Measurements from ENCODE around the gene MYLK.

MYLK gene

DNA sequence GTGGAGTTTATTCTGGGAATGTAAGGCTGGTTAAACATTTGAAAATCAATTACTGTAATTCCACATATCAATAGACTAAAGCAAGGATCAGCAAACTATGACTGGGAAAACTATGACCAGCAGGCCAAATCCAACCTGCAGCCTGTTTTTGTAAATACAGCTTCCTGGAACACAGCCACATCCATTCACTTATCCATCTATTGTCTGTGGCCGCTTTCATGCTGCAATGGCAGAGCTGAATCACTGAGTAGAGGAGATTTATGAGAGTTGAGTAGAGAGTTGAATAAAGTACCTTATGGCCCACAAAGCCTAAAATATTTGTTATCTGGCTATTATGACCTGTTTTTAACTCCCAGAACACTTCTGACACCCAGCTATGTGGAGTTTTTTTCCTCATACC, 12.2 kb downstream of the MYLK start:
- DNase-seq: no peak

DNA sequence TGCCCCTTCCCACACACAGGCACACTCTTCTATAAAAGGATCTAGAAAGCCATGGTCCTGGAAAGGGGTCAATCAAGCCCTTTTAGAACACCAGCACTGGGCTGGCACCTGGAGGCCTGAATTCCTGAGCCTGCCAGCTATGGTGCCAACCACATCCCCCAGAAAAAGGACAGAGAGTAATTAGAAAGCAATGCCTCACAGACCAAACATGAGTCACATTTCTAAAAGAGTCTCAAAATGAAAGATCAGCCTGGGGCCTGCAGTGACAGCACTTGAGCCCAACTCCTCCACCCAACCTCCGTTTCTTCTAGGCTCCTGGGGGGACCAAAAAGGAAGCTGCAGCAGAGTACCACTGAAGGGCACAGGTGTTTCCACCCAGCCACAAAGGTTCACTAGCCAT, 14.1 kb downstream of the MYLK start:
- no peak for DNase-seq

DNA sequence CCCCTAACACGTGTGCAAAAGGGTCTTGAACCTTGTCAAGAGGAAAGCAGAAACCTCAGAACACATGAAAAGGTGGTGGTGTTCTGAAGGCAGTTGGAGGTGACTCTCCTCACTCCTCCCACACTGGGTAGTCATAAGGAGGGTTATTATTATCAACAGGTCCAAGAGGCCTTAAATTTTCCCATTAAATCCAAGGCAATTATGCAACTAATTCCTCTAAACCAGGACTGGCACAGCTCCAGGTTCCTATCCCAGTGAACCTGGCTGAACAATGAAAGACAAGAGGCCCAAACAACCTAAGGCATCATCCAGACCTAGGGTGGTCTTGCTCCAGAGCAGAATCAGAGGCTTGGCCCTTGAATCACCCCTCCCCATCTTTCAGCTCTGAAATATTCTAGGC, 15.0 kb downstream of the MYLK start:
- no peak for DNase-seq

DNA sequence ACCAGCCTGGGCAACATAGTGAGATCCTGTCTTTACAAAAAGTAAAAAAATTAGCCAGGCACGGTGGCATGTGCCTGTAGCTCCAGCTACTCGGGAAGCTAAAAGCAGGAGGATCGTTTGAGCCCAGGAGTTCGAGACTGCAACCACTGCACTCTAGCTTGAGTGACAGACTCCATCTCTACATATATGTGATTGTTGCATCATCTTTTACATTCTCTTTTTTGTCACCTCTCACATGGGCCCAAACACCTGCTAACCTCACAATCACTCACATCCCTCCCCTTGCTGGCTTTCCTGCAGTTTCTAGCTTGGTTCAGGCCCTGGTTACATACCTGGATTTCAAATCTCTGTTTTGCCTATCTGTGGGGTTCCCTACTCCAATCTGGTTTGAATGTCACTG, 19.4 kb downstream of the MYLK start:
- no peak for DNase-seq

DNA sequence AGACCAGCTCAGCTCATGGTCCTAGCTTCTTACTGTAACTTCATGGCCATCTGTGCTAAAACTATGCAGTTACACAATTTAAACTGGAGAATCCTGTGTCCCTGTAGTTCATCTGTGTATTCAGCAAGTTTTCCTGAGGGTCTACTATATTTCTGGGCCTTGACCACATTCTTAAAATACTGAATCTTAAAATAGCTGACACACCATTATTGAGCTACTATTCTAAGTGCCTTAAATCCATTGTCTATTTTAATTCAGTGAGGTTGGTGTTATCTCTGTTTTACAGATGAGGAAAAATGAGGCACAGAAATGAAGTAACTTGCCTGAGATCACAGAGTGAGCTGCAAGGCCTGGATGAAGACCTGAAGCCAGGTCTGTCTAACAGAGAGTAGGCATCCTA, 22.0 kb downstream of the MYLK start:
- no peak for DNase-seq

DNA sequence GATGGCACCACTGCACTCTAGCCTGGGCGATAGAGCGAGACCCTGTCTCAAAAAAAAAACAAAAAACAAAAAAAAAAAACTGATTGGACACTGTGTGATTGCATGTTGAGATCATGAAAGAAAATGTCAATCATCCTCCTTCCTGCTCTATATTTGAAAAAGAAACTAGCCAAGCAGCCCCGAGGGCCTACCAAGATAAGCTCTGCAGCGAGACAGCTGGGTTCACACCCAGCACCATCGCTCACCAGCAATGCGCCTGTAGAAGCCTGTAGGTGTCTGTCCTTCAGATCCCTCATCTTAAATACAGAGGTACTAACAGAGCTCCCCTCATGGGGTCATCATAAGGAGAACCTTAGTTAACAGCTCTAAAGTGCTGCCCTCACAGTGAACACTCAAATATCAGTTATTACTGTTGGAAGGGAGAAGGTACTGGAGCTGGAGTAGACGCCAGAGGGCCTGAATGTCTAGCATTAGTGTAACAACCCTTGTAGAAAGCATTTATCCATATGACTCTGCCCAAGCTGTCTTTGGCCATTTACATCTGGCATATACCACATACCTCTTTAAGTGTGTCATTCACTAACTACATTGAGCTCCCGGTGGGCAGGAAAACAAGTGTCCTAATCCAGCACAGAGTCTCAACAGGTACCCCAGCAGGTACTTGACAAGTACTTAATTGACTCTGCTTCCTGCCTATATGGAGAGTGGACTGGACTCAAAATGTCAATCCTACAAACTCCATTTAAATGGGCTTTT, 22.9 kb downstream of the MYLK start:
- DNase-seq: no peak

DNA sequence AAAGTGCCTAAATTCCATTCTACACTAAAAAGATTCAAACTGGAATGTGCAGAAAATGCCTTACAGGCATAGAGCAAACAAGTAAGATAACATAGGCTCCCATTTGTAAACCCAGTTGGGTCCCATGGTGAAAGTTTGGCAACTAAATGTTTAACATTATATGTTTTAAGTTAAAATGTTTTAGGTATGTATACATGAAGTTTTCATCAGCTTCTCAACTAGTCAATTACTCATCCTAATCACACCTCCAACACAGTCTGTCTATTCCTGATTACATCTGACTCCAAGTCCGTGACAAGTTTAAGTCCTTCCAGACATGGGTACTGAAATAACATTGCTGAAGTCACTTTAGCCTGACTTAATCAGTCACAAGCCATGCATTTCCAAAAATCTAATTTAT, 25.0 kb downstream of the MYLK start:
- no peak for DNase-seq

DNA sequence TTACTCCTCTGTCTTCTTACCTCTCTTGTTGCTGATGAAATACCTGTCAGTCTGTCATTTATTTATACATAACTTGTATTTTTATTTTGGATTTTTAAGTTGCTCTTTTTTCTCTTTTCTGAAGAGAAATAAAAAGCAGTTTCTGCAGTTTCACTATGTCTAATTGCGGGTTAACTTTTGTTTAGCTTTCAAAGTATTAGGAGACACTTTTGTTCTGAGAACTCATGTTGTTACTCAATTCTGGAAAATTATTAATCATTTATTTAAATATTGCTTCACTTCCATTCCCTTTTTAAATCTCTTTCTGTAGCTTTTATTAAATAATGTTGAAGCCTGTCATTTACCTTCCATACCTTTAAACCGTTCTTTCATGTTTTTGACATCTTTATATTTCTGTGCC, 29.2 kb downstream of the MYLK start:
- no peak for DNase-seq

DNA sequence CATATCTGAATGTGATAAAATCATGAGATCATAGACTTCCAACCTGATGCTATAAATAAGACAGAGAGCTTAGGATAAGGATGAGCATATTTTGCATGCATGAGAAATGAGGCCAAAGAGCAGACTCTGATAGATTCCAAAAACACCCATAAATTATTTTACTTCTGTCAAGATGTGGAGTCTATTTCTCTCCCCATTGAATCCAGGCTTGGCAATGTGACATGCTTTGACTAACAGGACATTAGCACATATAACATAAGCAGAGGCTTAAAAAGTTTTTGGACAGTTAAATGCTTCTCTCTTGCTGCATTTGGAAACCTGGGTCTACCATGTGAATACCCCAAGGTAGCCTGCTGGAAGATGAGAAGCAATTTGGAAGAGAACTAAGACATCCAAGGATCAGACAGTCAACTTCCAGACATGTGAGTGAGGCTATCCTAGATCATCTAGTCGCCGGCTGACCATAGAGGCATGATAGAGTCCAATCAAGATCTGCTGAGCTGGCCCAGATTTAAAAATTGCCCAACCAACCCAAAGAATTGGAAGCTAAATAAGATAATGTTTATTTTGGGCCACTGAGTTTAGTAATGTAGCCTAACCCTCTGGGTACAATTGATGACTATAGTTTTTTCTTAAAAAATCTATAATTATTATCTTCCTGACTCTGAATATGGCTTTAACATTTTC, 30.3 kb downstream of the MYLK start:
- DNase-seq: no peak

DNA sequence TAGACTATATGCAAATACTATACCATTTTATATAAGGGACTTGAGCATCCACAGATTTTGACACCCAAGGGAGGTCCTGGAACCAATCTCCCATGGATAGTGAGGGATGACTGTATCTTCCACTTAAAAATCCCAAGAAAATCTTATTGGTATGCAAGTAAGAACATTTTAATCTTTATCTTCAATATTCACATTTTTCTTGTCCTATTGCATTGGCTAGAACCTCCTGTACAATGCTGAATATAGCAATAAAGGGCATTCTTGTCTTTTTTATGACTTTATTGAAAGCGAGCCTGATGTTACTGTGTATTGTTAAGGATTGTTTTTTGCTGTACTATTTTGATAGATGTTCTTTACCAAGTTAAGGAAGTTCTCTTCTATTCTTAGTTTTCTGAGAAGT, 36.9 kb downstream of the MYLK start:
- DNase-seq: no peak

DNA sequence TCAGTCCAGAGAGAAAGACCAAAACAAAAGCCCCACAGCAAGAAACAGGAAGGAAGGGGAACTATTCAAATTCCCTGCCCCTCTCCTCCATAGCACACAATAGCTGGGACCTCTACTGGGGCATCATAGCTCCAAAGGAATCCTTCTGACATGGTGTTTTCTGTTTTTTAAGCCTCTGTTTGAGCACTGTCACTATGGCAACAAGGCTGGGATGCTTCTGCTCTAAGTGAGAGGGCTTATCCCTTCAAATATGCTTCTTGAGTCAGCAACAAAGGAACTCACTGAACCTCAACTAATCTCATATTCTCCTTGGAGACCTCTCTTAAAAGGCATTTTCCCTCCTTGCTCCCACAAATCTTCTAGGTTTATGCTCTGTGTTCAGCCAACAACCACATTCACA, 40.5 kb downstream of the MYLK start:
- no peak for DNase-seq

DNA sequence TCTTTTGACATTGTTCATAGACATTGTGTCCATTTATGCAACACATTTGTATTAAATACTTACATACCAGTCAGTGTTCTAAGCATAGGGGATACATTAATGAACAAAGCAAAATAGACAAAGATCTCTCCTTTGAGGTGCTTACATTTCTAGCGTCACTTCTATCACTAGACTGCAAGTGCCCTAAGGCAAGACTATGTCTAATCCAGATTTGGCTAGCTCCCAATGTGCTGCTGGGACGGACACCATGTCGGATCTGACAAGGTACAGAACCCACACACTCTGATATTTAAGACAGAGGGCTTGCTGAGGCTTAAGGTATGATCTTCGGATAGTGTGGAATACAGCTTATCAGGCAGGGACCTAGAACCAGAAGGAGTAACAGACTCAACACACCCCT, 41.4 kb downstream of the MYLK start:
- DNase-seq: no peak

DNA sequence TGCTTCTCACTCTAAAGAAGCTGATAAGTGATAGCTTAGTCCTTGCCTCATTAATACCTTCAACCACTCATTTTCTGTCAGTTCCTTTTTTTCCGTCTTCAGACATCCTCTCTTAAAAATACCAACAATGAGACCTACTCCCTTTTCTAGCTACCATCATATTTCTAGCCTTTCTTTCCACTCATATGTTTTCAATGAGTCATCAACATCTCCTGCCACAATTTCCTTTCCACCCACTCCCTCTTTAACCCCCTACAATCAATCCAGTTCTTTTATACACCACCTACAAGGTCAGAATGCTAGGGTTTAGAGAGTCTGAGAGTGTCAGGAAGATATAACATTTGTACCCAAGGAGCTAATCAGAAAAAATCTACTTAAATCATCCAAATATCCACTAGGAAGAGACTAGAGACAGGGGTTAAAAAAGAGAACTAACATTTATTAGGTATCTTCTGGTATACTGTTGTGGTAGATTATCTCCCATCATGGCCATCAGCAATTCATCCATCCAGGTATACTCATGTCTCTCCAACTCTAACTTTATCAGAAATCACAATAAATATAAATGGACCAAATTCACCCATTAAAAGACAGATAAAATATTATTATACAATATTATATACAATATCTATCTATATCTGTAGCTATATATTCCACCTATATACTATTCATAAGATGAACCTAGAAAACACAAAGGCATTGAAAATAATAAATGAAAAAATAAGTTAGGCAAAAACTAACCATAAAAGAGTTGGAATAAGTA, 42.5 kb downstream of the MYLK start:
- DNase-seq: no peak

DNA sequence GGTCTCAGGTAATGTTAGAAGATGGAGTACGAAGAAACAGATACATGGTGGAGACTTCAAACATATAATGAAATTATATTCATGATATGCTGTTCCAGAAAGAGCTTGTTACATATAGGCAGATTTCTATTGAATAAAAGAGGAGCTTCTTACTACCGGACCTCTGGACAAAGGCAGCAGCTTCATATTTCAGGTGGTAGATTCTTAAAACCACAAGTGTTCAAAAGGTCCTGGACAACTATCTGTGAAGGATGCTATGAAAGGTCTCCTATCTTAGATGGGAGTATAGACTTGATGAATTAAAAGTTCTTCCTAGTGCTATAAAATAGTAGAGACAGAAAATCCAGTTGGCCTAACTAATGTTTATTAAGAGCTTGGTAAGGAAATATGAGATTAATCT, 43.2 kb downstream of the MYLK start:
- no peak for DNase-seq

DNA sequence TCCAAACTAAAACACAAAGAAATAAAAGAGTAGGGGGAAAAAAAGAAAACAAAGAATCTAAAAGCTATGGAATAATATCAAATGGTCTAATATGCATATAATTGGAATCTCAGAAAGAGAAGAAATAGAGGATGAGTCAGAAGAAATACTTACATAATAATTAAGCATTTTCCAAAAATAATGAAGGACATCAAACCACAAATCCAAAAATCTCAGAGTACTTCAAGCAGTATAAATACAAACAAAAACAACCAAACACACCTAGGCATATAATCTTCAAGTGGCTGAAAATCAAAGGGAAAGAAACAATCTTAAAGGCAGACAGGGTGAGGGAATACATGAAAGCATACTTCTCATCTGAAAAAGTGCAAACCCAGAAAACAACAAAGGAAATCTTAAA, 46.3 kb downstream of the MYLK start:
- no peak for DNase-seq

DNA sequence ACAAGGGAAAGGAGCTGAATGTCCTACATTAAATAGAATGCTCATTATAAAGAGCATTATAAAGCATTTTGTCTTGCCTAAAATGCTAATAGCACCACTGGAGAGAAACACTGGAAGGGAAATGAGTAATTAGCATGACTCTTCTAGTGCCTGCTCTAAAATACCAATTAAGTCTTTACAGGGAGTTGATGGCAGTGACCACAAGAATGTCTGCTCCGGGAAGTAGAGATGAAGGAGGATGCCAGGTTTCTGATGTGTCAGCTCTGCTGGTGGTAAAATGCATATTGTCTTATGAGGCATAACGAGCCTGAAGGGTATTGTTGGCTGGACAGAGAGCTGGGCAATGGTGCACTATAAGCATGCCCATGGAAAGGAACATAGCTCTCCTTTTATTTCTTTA, 49.5 kb downstream of the MYLK start:
- DNase-seq: no peak

DNA sequence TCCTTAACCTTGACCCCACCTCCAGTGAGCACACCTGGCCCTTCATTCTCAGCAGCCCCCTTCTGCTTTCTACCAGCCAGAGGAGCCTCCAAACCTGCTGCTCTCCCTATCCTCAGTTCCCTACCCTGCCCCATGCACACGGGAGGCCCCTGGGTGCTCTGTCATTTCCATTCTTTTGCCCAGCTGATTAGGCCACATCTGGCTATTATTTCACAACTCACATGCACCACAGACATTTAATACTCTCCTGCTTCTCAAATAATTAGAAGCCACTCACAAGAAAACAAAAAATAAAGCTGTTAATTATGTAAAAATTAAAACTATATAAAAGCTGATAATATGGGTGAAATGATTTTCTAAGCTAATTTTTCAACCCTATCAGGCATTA, 50.7 kb downstream of the MYLK start:
- no peak for DNase-seq

DNA sequence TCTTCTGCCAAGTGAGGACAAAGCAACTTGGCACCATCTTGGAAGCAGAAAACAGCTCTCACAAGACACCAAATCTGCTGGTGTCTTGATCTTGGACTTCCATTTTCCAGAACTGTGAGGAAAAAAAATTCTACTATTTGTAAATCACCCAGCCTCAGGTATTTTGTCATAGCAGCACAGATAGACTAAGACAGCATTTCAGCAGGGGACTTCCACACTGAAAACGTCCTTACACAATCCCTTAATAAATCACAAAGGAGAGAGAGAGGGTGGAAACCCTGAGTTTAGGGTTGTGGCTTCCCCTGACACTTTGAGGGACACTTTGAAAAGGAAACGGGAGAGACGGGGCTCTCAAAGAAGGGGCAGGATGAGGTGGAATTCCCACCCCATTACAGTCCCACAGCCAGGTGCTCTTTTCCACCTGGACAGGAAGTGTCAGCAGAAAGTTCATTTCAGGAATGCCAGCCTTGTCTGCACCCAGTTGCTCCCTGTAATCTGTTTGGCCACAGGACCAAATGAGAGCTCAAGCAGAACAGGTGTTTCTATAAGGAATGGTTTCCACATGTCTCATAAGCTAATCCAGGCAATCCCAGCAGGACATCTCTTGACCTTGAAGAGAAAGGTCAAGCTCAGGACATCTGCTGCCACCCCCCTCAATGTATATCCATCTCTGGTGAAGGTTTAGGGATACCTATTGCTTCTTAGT, 51.3 kb downstream of the MYLK start:
- no peak for DNase-seq

DNA sequence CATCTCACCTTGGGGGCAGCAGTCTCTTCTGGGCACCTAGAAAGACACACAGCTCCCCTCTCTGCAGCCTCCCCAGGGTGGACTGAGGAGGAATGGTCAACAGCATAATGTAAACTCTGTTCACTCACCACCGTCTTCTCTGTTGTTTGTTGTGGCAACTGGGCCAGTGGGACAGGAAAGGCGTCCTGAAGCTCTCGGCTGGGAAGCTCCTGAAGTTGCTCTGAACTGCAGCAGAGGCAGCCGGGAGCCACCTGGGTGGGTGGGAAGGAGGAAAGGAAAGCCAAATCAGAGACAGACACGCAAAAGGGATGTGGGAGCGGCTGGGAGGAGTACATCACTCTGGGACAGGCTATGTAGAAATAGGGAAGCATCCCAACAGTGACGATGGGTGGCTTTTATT, 52.7 kb downstream of the MYLK start:
- no peak for DNase-seq

DNA sequence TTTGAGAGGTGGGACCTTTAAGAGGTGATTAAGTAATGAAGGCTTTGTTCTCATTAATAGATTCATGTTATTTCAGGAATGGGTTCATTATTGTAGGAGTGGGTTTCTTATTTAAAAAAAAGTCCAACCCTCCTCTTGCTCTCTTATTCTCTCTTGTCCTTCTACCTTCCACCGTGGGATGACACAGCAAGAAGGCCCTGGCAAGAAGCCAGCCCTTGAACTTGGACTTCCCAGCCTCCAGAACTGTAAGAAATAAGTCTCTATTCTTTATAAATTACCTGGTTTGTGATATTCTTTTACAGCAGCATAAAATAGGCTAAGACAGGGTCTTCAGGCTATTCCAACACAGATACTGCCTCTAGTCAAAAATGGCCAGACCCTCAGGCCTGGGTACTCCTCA, 62.2 kb downstream of the MYLK start:
- no peak for DNase-seq

DNA sequence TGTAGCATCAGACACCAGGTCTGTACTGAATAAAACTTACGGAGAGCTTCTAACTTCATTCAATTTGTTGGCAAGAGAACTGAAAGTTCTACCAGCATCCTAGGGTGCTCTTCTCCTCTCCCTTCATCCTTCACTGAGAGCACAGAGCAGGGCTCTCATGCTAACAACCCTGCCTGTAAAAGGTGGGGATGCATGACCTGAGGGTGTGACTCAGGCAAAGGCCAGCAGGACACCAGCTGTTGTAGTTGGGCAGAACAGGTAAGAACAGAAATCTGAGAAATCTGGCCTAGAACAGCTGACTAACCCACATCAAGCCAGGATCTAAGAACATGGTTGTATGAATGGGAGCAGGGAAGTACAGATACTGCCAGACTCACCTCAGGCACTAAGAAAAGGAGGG, 64.2 kb downstream of the MYLK start:
- no peak for DNase-seq

DNA sequence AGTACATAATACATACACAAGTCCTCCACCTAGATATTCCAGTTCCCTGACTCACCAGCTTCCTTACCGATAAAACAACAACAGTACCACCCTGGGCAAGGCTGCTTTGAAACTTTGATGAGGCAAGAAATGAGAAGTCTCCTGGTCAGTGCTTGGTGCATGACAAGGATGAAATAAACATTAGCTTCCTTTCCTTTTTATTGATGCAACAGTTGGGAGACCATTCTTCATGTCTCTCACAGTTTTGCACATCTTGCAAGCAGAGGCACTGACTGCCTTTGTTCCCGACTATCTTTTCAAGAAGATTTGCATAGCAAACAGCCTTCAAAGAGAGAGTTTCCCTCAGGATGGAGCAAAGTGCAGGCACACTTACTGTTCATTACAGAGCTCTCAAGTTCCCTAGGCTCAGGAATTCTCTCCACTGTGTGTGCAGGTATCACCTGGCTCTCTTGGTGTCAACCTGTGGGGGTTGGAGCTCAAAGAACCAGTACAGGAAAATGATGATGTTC, 65.2 kb downstream of the MYLK start:
- no peak for DNase-seq

DNA sequence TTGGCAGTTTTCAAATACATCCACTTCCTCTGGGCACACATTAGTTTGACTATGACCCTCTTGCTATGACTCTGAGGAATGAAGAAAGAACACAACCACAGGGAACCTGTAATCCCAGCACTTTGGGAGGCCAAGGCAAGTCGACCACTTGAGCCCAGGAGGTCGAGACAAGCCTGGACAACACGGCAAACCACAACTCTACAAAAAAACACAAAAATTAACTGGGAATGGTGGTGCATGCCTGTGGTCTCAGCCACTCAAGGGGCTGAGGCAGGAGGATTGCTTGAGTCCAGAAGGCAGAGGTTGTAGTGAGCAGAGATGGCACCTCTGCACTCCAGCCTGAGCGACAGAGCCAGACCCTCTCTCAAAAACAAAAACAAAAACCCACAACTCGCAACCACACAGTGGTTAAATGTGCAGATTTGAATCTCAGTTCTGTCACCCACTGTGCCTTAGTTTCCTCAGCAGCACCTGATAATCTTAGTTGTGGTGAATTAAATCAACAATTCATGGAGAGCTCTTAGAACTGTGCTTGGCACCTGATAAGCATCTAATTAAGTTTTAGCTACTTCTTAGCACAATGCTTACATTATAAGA, 65.7 kb downstream of the MYLK start:
- DNase-seq: no peak
